CD4-positive, alpha-beta T cell treated with Interferon alpha-2 for 1 hour (primary cell): Measurements from ENCODE around the gene DPH6.
A peak's percentile ranks its signal among the peaks of the same experiment; 100 is the strongest.
"Not testable (repeated sequence)": the region's sequence is repeated elsewhere in the genome, so short reads cannot be mapped to it uniquely, and the experiment has no call there.

ENCODE experiments used
- DNase-seq, 2 donors: peaks; one replicate each; pipeline ENCODE4 v3.0.0-alpha.2; 2020 to 2022

DPH6 gene

DNA sequence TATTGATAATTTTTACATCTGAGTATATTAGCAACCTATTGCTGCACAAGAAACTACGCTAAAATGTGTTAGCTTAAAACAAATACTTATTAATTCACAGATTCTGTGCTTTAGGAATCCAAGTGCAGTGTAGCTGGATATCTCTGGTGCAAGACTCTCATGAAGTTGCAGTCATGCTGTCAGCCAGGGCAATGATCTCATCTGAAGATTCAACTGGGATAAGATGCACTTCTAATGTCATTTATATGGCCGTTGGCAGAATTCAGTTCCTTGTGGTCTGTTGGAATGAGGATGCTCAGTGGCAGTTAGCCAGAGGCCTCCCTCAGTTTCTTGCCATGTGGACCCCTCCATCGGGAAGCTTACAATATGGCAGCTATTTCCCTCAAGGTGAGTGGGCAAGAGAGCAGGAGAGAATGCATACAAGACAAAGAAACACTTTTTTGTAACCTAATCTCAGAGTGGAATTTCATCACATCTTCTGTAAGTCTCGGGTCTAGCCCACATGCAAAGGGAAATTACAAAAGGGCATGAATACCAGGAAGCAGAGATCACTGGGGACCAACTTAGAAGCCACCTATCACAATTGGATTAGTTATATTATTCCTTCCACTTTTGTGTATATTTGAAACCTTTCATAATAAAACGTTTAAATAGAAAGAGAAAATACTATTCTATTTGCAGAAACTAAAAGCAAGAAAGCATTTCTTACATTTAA lies 61.6 kb downstream of the DPH6 start:
- DNase-seq = no peak

- DNase-seq = peak in 1 of 2 donors; percentile 12
Measured at GRCh38 chr15:35481992-35482391, 64.0 kb downstream of the DPH6 start.

DNA sequence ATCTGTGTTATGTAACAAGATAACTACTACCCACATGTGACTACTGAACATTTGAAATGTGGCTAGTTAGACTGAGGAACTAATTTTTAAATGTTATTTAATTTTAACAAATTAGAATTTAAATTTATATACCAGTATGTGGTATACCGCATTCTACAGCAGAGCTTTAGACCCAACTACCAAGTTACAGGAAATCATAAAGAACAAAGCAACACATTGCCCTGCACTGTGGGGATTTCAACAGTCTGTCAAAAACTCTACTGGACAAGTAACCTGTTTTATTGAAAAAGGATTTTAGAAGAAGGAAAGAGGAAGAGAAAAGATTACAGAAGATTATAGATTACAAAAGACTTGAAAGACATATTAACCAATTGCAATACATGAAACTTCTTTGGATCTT lies 64.9 kb downstream of the DPH6 start:
- peak in 1 of 2 donors; percentile 4 for DNase-seq

DNA sequence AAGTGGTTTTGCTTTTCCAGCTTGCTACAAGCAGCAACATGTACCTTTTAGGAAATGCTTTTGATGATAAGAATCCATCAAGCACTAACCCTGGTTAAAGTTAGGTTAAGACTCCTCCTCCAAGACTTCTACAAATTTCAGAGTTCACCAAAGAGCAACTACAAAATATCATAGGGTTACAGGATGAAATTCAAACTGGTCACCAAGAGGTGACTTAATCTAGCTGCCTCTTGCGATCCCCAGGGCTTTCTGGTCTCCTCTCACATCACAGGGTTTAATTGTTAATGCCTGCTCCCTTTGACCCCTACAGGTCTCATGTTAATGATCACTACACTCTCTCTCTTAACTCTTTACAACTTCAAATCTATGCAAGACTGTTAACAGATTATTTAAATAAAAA lies 66.5 kb downstream of the DPH6 start:
- DNase-seq = no peak

DNA sequence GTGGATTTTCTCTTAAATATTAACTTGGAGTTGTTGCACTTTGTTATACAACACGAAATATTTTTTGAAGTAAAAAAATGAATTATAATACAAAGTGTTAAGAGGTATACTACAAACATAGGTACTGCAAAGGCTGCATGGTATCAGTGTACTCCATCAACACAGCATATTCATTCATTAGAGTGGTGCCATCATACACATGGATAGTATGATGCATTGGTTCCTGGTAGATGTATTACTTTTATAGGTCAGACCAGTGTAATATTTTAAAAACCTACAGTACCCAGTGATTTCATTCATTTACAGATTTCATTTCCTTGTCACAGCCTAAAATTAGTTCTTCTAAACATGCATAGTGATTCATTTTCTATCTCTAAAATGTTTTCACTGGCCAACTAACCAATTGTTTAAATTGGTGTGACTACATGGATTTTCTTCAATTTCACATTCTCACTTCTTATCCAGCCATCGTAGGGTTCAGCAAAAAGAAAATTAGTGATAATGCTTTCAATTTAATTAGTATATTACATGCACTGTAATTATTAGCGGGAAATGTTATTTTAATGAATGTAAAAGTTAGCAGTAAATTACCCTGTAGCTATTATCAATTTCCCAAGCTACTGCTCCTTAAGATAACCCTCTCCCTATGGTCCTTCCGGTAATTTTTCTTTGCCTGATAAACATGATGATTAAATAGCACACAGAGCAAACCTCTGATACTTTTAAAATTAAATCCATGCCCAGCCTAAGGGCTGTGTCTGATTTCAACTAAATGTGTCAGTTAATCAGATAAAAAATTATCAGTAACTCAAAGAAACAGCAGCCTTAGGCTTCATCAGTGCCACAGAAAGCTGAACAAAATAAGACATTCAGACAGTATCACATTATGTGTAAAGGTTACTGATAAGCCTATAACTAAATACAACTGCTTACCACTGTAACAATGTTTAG lies 68.4 kb downstream of the DPH6 start:
- DNase-seq = no peak

- DNase-seq = no peak
Measured at GRCh38 chr15:35471024-35471423, 74.9 kb downstream of the DPH6 start.

GRCh38 chr15:35470441-35470840 lies 75.5 kb downstream of the DPH6 start:
- no peak for DNase-seq

DNA sequence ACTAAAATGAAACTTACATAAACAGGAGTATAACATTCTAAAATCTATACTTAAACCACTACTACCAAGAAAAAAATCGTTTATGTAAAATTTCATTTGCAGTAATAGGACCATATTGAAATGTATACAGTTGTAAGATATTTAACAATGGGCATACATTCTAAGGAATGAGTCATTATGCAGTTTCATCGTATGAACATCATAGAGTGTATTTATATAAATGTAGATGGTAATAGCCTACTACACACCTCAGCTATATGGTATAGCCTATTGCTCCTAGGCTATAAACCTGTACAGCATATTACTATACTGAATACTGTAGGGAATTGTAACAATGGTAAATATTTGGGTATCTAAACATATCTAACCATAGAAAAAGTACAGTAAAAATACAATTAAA lies 79.5 kb downstream of the DPH6 start:
- no peak for DNase-seq

- no peak for DNase-seq
Measured at GRCh38 chr15:35465783-35466182, 80.2 kb downstream of the DPH6 start.

DNA sequence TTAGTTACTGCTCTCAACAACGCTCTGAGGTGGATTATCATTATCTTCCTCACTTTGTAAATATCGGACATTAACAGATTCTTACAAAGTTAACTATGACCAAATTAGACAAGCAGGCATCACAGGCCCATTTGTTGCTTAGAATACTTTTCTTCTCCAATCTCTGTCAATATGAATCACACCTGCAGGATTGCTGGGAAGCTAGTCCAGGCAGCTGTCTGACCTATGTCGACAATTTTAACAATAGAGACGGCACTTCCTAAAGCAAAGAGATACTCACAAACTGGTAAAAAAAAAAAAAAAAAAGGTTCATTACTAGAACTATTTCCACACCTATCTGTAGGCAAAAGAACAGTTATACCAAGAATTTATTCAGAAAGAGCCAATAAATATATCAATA lies 85.3 kb downstream of the DPH6 start:
- no peak for DNase-seq

GRCh38 chr15:35458176-35458856 lies 87.6 kb downstream of the DPH6 start:
- no peak for DNase-seq

GRCh38 chr15:35455201-35455600 lies 90.8 kb downstream of the DPH6 start:
- no peak for DNase-seq

DNA sequence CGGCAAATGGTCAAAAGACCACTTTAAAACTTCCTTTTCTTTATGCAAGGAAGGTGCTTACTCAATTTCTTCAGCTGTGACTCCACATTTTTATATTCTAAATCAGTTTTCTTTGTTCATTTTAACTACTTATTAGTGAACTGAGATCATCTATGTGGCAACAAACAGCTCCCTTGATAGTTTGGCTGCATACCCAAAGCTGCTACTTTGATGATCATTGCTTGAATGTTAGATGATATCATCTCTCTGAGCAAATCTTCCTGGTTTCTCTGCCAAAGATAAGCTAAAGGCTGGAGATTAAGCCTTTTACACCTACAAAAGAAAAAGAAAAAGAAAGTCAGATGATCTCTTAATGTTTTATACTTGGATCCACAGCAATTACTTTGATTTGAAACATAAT lies 95.5 kb downstream of the DPH6 start:
- no peak for DNase-seq

GRCh38 chr15:35448294-35448693 lies 97.7 kb downstream of the DPH6 start:
- no peak for DNase-seq

- no peak for DNase-seq
Measured at GRCh38 chr15:35445891-35446290, 100.1 kb downstream of the DPH6 start.

GRCh38 chr15:35444557-35445204 lies 101.3 kb downstream of the DPH6 start:
- peak in 1 of 2 donors; percentile 27 for DNase-seq

DNA sequence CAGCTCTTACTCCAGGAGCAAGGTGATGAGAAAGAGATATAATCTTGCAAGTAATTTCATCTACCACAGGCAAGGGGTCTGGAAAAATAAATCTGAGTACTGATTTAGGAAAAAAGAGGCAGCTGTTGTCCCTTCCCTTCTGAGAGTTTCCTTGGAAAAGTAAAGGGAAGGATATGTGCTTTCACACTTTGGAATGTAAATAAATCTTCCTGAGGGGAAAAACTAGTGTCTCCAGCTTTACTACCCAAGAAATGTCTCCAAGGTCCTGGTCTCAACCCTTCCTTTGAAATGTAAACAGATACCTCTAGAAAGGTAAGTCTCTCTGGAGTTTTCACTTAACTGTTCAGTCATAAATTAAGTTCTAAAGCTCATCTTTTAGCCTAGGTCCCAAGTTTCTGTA lies 102.6 kb downstream of the DPH6 start:
- DNase-seq = no peak

DNA sequence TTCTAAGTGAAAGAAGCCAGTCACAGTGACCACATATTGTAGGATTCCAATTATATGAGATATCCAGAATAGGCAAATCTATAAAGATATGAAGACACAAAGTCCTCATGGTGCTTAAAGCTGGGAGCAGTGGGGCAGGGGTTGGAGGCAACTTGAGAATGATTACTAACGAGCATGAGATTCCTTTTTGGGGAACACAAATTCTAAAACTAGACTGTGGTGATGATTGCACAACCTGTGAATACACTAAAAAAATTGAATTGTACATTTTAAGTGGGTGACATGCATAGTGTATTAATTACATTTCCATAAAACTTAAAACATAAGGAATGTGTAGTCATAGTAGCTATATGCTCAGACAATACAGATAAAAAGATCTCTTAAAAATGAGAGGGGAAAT lies 103.2 kb downstream of the DPH6 start:
- no peak for DNase-seq

- not testable (repeated sequence) for DNase-seq
Measured at GRCh38 chr15:35441279-35441678, 104.7 kb downstream of the DPH6 start.

GRCh38 chr15:35440265-35440664 lies 105.7 kb downstream of the DPH6 start:
- no peak for DNase-seq

DNA sequence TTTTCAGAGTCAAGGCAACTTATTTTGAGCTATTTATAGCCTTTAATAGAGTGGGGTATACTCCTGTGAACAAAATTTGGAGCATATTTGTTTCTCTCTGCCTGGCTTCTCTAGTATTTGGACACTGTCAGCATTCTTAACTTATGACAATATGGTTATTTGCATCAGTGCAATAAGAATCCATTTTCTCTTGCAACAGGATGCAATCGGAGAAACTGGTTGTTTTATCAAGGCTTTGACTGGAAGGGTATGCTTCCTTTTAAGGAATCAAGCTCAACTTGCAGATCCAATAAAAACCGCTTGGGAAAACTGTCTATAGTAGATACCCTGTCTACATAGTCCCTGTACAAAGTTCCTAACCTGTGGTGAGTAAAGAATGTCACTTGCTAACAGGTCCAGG lies 106.7 kb downstream of the DPH6 start:
- DNase-seq = no peak

DNA sequence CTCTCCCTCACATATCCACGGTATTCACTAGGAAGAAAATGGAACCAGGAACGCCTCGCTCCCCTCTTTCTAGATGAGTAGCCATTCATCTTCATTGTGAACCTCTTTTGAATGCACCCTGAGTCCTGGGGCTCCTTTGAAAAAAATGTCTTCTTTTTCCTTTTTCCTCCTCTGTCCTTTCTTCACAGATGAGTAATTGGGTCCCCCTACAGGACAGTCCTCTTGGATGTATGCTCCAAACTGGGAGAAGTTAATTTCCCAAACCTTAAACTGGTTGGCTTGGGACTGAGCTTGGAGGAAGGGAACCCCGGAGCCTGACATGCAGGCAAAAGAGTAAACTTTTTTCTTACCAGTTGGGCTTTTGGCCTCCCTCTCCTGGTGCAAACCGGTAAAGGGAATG lies 108.8 kb downstream of the DPH6 start:
- DNase-seq = no peak

DNA sequence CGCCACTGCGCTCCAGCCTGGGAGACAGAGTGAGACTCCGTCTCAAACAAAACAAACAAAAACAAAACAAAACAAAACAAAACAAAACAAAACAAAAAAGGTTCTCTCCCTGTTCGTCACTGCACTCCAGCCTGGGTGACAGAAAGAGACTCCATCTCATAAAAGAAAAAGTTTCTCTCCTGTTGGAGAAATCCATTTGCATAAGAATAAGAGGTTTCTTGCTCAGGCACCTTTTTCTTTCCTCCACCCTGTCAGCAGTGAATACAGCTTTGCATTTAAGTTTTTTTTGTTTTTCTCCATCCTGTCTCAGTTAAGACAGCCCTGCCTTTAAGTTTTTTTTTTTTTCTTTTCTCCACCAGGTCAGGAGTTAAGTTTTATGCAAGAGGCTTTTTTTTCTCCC lies 109.5 kb downstream of the DPH6 start:
- DNase-seq = no peak
